ENCODE results near the gene CCNT1.
A peak's percentile ranks its signal among the peaks of the same experiment; 100 is the strongest.
"Not testable (repeated sequence)": the region's sequence is repeated elsewhere in the genome, so short reads cannot be mapped to it uniquely, and the experiment has no call there.

Gene CCNT1

GRCh38 chr12:48683534-48683933 is 33.0 kb downstream of the CCNT1 start:
- H3K4me3 ChIP-seq (ENCODE audit: low read length), result no peak overlapping the region
- no peak for DNase-seq (ENCODE audit: low read depth)
- TF ChIP-seq, protein P1, sequence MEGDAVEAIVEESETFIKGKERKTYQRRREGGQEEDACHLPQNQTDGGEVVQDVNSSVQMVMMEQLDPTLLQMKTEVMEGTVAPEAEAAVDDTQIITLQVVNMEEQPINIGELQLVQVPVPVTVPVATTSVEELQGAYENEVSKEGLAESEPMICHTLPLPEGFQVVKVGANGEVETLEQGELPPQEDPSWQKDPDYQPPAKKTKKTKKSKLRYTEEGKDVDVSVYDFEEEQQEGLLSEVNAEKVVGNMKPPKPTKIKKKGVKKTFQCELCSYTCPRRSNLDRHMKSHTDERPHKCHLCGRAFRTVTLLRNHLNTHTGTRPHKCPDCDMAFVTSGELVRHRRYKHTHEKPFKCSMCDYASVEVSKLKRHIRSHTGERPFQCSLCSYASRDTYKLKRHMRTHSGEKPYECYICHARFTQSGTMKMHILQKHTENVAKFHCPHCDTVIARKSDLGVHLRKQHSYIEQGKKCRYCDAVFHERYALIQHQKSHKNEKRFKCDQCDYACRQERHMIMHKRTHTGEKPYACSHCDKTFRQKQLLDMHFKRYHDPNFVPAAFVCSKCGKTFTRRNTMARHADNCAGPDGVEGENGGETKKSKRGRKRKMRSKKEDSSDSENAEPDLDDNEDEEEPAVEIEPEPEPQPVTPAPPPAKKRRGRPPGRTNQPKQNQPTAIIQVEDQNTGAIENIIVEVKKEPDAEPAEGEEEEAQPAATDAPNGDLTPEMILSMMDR (conservative IDR thresholded peaks at IDR 0.05; ENCODE audit: low read length), result no peak

- DNase-seq (ENCODE audit: low read depth), result no peak
- peak overlapping the region; percentile 74; the same call in 1 of the 2 replicates for H3K4me3 ChIP-seq (ENCODE audit: low read length)
- TF ChIP-seq, protein P1 (conservative IDR thresholded peaks at IDR 0.05; ENCODE audit: low read length), result no peak
Measured at GRCh38 chr12:48682927-48683326, 33.6 kb downstream of the CCNT1 start.

DNA sequence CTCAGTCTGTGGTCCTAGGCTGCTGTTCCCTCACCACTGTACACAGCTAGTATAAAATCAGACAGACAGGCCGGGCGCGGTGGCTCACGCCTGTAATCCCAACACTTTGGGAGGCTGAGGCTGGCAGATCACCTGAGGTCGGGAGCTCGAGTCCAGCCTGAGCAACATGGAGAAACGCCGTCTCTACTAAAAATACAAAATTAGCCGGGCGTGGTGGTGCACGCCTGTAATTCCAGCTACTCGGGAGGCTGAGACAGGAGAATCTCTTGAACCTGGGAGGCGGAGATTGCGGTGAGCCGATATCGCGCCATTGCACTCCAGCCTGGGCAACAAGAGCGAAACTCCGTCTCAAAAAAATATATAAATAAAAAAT is 34.0 kb downstream of the CCNT1 start:
- H3K4me3 ChIP-seq (ENCODE audit: low read length), result peak overlapping the region; percentile 74
- DNase-seq (ENCODE audit: low read depth), result not testable (repeated sequence)

DNA sequence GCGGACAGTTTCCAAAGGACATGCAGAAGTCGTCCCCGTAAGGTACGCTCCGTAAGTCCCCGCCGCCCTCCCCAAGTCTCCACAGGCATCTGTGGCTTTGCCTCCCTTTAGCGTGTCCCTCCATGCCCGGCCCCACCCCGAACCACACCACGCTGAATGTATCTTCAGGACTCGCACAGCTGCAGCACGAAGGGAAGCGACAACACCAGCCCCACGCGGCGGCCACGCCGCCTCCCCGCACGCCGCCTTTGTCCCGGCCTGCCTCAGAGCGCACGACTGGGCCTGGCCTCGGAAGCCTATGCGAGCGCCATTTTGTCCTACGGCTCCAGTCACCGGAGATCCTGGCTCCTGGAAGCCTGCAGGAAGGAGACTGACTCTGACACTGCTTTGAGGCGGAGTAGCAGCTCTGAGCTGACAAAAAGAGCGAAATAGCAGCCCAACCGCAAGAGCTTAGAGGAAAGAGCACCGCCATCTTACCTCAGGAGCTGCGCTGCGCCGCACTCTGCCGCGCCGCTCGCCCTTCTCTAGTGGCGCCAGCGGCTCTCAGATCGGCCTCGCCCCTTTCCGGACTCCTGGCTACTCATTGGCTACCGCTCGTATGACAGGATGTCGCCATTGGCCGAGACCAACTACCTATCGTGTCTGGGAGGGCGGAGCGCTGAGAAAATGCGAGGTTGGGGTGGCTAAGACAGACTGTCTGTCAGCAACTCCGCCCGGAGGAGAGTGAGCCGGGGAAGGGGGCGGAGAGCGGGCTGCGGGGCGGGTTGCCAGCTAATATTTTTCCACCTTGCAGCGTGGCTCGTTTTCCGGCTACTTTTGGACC is 34.6 kb downstream of the CCNT1 start, which contains the start of gene KANSL2:
Gene KANSL2 (minus strand): TSS at position 529 of the 823 bp plus-strand sequence. CDS start 606 bp downstream, outside the sequence.
- peak; percentile 98 for DNase-seq (ENCODE audit: low read depth)
- TF ChIP-seq, protein P1 (conservative IDR thresholded peaks at IDR 0.05; ENCODE audit: low read length), result no peak
- H3K4me3 ChIP-seq (ENCODE audit: low read length), result peak within 1 kb of the TSS; percentile 100

DNA sequence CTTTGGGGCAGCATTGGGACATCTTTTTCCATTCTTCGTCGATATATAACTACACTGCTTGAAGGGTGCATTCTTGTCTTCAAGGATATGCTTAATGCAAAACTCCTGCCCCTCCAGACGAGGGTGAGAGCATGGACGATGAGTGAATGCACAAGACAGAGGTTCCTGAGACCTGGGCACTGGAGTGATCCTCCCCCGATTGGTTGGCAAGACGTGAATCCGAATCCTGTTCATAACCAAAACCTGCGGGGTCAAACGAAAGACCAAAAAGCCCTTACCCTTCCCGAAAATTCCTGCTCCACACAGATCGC is 35.2 kb downstream of the CCNT1 start:
- H3K4me3 ChIP-seq (ENCODE audit: low read length), result peak overlapping the region; percentile 100
- peak; percentile 9 for DNase-seq (ENCODE audit: low read depth)
- TF ChIP-seq, protein P1 (conservative IDR thresholded peaks at IDR 0.05; ENCODE audit: low read length), result no peak

- H3K4me3 ChIP-seq (ENCODE audit: low read length), result peak overlapping the region; percentile 100
- TF ChIP-seq, protein P1 (conservative IDR thresholded peaks at IDR 0.05; ENCODE audit: low read length), result no peak
- no peak for DNase-seq (ENCODE audit: low read depth)
Measured at GRCh38 chr12:48680861-48681260, 35.6 kb downstream of the CCNT1 start.

DNA sequence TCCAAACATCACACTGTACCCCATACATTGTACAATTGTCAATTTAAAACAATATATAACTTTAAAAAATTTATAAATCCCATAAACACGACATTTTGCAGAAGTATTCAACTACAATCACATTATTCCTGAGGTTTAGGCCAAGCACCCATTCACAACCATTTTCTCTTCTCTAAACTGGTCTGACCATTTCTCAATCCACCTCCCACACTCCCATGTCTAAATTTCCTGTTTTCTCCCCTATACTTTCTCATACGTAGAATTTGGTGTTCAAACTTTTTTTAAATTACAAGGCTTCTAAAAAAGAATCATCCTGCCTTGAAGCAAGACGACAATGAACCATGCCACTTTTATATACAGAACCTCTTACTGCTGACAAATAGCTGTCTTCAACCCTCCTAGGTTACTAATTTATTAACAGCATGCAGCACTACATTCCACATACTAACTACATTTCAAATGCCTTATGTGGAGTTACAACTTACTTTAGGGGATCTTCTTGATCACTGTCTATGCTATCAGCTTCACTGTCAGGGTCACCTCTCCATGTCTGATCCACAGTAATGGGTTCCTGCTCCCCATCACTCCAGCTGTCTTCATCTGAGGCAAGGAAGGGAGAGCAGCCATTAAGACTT is 37.8 kb downstream of the CCNT1 start:
- H3K4me3 ChIP-seq (ENCODE audit: low read length), result no peak overlapping the region
- no peak for DNase-seq (ENCODE audit: low read depth)
- TF ChIP-seq, protein P1 (conservative IDR thresholded peaks at IDR 0.05; ENCODE audit: low read length), result no peak

All from AG10803 (cell line).